HuH-7.5 (cell line): ENCODE measurements around the gene MRPL21.

Experiments
- DNase-seq: peaks from one replicate; pipeline ENCODE4 v3.0.0; 2011; ENCODE audit warnings: low spot score

MRPL21 gene

DNA sequence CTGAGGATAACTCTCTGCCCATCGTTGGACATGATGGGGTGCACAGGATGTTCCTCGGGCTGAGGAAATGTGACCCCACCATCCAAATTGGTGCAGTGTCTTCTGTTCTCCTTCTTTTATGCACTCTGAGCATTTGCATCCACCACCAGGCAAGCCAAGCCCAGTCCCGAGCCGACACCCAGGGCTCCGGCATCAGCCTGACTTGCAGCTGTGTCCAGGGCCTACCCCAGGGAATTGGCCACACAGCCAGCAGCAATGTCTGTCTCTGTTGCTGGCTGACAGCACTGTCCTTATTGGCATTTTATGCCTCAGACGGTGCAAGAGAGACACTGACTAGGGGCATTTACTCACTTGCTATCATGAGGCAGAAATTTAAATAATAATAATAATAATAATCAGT lies 36.6 kb downstream of the MRPL21 start:
- no peak for DNase-seq

DNA sequence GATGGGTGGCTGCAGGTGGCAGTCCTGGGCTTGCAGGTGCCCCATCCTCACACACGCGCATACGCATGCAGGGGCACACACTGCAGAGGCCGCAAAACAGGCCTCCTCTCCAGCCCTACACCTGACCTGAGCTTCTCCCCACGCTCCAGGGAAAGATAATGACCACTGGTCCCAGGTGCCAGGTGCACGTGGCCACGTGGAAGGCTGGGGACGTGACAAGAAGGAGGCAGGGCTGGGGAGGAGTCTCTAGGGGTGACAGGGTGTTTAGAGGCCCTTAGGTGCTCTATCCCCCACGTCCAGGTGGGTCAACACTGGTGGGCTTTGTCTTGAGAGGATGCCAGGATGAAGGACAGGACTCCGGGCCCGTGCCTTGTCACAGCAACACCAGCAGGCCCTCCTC lies 38.4 kb downstream of the MRPL21 start:
- no peak for DNase-seq

DNA sequence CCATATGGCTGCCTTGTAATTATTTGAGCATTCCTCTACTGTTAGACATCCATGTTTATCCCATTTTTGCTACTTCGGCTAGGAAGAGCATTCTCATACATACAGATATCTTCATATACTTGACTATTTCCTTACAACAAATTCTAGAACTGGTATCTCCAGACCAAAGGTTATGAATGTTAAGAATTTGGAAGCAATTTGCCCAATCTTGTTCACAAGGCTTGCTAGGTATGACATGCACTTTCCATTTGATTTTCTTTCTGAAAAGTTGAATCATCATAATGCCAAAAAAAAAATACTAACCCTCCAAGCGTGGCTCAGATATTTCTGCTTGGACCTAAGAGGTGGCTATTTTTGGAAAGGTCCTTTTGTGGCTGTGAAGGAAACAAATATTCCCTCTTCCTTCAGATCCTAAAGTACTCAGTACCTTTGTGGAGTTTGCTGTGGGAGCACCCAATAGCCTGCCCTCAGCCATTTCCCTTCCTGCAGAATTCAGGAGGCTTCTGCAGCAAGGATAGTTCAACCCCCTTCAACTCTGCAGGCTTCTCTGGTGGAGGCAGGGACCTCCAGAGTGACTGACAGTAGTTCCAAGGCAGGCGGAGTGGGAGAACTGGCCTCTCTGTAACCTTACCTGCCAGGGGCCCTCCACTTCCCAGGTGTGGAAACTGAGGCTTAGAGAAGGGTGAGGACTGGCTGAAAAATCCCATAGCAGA lies 39.9 kb downstream of the MRPL21 start:
- no peak for DNase-seq

DNA sequence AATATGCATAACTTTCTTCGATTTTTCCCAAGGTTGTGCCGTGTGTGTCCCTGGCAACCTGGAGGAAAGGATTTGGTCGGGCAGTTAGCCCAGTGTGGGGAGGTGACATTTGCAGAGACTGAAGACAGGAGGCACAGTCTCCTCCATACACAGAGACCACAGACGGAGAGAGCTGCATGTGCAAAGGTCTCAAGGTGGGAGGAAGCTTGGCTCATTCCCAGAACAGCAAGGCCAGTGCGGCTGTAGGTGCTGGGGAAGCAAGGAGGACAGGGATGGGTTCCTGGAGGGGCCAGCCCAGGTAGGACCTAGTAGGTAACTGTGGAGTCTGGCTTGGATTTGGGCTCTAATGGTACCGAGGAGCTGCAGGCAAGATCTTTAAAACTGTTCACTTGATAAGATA lies 41.2 kb downstream of the MRPL21 start:
- no peak for DNase-seq

DNA sequence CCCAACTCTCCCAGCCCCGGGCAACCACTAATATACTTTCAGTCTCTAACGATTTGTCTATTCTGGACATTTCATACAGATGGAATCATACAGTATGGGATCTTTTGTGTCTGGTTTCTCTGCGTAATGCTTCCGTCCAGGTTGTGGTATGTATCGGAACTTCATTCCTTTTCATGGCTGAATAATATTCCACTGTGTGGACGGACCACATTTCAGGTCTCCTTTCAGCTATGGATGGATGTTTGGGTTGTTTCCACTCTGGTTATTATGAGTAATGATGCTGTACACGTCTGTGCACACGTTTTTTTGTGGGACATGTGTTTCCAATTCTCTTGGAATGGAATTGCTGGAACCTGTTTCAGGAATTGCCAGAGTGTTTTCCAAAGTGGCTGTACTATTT lies 44.5 kb downstream of the MRPL21 start:
- DNase-seq = no peak

DNA sequence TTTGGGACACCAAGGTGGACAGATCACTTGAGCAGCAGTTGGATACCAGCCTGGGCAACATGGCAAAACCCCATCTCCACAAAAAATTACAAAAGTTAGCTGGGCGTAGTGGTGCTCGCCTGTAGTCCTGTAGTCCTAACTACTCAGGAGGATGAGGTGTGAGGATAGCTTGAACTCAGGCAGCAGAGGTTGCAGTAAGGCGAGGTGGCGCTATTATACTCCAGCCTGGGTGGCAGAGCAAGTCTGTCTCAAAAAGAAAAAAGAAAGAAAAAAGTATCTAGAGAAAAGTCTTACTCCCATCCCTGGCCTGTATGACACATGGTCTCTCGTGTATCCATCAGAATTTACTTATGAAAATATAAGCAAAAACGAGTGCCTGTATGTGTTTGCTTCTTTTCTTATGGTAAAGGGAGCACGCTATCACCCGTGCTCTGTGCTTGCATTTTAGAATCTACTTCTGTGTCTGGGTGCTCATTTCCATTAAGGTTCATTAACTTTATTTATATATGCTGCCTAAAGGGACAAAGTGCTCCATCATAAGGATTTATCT lies 46.5 kb downstream of the MRPL21 start:
- no peak for DNase-seq

DNA sequence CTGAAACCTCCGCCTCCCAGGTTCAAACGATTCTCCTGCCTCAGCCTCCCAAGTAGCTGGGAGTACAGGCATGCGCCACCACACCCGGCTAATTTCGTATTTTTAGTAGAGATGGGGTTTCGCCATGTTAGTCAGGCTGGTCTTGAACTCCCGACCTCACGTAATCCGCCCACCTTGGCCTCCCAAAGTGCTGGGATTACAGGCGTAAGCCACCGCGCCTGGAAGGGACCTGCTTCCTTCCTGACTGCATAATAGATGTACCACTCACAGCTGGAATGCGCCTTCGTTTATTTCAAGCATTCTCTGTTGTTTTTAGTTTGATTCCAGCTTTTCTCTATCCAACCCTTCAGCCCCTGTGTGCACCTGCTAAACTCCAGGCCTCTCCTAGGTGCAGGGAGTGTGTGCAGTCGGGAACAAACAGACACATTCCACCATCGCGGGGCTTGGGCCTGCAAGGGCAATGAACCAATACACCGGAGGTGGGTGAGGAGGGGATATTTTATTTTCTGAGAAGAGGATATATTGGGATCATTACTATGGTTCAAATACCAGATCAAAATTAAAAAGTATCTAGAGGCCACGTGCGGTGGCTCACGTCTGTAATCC lies 47.1 kb downstream of the MRPL21 start:
- DNase-seq = peak; percentile 63

DNA sequence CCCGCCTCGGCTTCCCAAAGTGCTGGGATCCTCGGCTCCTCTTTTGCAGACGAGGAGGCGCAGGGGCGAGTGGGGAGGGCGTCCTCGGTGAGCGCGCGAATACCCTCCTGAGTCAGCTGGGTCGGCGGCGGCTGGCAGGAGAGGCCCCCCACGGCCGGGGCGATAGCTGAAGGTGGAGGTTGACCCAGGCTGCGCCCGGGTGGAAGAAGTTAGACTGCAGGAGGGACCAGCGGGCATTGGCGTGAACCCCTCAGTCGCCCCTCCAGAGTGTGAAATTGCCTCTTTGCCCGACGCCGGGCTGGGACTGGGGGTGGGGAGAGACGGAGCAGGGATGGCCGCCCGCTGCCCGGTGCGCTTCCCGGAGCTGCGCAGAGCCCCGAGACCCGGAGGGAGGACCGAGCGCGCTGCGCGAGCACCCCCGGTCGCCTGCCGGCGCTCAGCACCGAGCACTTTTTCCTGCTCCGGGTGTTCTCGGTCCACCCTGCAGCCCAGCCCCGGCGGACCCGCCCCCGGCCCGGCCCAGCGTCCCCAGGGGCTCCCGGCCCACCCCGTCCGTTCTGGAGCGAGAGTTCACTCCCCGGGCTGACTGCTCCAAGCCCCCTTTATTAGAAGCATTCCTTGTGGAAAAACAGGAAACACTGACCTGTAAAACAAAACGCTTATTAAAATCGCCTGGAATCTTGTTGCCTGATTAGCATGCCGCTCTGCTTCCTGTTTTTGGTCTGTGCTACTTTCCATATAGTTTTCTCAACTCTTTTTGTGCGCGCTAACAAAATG lies 48.2 kb downstream of the MRPL21 start:
- DNase-seq = no peak

DNA sequence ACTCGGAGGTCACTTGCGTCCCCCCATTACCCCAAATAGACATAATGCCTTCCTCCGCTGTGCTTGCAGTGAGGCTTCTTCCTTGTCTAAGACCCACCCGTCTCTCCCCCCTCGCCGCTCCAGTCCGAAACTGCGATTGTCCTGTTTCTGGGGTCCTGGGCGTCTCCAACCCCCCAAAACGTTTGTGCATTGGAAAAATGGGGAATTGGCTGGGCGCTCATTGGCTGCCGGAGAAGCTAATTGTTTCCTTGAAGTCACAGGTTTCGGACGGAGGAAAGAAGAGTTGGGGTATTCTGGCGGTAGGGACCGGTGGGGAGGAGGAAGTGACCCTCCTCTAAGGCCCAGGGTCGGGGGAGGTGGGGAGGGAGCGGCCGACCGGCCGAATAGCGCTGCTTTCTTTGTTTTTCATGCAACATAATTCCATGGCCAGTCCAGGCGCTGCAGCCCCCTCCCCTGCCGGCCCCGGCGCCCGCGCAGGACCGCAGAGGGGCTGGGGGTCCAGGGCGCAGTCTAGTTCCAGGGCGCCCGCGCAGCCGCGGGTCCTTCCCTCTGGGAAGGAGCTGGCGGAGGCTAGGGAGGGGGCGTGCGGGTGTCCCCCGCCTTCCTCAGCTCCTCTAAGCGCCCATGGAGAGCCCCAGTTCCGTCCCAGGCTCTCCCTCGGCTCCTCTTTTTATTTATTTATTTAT lies 49.2 kb downstream of the MRPL21 start:
- DNase-seq = no peak

DNA sequence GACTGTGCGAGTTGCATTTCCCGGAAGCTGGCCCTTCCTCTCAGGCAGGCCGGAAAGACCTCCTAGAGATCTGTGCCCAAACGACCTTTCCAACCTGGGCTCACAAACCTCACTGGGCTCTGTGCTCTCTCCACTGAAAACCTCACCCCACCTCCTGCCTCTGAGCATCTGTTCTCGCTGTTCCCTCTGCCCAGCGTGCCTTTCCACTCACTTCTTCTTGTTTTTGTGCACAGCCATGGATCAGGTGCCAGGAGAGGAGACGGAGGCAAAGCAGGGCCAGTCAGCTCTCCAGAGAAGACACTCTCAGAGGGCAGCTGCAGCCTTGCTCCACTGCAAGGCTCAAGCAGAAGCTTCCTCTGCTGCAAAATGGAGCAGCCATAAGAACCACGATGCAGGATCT lies 51.0 kb downstream of the MRPL21 start:
- no peak for DNase-seq

DNA sequence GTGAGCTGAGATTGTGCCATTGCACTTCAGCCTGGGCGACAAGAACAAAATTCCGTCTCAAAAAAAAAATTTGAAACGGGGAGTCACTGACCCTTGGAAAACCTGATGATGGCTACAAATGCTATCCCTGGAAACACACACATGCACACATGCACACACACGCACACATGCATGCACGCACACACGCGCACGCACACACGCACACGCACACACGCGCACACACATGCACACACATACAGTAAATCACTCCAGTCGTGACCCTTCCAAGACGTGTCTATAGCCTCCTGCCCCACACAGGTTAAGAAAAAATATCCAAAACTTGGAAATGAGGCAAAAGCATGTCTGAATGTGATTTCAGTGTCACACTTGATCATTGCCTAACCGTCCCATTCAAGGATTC lies 55.2 kb downstream of the MRPL21 start:
- no peak for DNase-seq

DNA sequence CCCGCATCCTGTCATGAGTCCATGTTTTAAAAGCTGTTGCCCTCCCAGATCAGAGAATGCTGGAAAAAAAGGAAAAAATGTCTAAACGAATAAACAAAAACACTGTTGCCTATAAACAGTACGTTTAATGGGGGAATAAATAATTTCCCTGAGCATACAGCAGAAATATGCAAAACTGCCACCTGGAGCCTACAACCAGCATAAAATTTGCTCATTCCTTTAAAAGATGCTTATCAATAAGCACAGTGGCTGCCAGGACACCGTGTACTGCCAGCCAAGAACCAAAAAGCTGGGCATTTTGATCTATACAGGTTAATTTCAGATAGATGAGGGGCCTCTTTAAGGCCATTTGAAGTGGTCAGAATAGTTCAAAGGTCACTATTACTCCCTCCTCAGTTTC lies 56.2 kb downstream of the MRPL21 start:
- no peak for DNase-seq

DNA sequence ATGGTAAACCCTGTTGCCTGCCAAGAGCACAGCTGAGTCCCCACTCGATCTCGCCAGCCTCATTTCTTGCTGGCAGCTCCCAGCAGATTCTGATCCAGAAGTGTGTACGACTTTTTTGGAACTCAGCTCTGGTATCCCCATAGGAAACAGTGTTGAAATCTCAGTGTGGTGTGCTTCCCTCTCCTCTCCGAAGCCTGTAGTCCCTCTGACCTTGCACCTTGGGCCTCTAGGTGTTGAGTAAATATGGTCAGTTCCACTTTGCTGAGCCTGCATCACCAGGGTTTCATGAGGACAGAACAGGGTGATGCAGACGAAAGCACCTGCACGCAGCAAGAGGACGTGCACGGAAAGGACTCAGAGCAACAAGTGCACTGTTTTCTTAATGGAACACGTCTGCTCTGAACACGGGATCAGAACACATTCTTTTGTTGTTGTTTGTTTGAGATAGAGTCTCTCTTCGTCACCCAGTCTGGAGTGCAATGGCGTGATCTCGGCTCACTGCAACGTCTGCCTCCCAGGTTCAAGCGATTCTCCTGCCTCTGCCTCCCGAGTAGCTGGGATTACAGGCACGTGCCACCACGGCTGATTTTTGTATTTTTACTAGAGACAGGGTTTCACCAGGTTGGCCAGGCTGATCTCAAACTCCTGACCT lies 58.2 kb downstream of the MRPL21 start:
- peak; percentile 99 for DNase-seq

DNA sequence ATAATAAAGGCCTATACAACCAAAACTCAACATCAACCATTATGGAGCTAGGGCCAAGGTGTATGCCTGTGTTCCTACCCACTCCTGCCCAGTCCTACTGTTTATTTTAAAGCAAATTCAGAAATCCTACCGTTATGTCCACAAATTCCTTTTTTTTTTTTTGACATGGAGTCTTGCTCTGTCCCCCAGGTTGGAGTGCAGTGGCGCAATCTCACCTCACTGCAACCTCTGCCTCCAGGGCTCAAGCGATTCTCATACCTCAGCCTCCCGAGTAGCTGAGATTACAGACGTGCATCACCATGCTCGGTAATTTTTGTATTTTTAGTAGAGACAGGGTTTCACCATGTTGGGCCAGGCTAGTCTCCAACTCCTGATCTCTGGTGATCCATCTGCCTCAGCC lies 58.8 kb downstream of the MRPL21 start:
- no peak for DNase-seq

DNA sequence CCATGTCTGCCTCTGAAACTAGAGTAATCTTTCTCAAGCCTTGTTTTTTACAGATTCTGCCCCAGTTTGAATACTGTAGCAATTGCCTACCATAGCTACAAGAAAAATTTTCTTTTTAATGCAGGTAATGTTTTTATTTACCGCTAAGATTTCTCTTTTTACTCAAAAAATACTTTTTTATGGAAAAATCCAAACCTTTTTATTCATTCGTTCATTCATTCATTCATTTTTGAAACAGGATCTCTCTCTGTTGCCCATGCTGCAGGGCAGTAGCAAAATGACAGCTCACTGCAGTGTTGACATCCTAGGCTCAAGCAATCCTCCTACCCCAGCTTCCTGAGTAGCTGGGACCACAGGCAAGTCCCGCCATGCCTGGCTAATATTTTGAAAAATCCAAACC lies 59.3 kb downstream of the MRPL21 start:
- no peak for DNase-seq

DNA sequence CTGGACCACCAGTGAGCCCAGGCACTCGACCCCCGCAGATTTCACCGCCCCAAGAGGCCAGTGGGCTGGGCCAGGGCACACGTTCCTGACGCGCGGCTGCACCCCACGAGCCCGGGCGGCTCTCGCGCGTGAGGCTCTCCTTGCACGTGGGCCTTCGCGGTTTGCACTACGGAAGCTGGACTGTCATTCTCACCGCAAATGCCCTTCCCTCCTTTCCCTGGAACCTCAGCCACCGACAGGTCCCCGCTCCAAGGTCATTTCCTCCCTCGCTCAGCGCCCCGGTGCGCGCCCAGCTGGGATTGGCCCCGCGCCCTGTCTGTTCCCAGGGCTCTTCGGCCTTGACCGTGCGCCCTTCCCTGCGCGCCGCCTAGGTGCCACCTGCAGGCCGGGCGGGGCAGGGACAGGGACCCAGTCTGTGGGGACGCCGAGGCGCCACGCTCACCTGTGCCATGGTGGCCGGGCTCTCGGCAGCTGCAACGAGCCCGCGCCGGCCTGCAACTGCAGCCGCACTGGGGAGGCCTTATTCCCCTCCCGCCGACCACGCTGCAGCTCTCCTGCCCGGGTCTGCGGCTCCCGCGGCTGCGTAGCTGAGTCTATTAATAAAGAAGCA lies 59.8 kb downstream of the MRPL21 start:
- peak; percentile 97 for DNase-seq

DNA sequence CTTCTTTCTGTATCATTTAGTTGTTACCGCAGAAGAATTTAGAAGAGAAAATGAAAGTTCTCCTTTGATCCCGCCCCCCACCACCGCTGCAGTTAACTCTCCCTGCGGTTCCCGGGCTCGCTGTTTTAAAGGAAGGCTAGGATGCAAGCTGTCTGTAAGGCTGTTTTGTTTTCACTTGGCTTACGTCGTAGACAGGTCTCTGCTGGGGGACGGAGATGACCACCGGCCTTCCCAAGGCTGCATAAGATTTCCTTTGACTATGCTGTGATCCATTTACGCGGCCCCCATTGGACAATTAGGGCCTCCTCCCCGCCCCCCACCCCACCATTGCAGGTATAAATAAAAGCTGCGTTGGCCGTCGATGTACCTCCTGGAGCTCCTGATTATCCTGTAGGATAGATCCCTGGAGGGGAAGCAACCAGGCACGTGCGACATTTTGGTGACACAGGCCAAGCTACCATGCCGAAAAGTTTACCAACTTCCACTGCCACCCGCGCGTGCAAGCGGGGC lies 60.5 kb downstream of the MRPL21 start:
- DNase-seq = no peak

DNA sequence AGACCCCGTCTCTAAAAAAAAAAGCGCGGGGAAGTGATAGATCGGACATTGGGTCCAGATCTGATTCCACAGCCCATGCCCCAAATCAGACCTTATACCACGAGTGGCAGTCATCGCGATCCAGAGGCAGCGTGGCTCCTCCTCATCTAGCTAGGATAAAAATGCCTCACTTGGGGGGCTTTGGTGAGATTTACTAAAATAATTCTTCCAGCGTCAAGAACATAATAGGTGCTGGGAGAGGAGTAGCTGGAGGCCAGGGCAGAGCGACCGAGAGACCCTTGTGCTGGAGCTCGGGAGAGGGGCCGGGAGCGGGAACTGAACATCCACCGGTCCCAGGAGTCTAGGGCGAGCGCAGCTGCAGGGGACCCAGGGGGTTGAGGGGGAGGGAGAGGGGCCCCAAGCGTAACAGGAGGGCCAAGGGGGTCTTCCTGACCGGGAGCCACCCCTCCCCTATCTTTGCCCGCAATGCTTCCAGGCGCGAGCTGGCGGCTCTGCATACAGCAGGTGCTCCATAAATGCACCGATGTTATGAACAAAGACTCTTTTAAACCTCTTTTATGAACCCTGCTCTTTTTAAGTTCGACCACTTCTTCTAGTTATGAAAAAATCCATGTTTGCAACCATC lies 61.1 kb downstream of the MRPL21 start:
- no peak for DNase-seq

DNA sequence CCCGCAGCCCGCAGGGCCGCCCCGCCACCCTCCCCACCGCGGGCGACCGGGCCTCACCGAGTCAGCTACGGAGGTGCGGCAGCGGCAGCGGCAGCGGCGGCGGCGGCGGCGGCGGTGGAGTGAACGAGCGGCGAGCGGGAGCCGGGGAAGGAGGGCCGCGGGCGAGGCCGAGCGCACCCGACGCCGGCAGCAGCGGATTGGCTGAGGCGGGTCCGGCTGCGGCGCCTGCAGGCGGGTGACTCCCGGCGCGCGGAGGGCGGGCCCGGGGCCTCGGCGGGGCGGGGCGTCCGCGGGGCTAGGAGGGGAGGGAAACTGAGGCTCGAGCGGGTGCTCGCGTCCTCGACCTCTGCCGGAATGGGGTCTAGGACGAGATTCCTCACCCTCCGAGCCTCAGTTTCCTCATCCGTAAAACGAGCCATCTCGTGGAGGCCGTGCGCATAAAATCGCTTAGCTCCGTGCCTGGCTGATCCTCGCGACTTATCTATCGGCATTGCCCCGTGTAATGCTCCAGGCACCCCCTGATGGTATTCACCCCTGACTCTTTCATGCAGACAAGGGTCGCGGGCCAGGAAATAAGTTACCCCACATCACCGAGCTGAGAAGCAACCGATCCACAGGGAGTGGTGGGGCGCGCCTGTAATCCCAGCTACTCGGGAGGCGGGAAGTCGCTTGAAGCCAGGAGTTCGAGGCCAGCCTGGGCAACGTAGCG lies 61.8 kb downstream of the MRPL21 start, which contains the start of gene CPT1A:
Gene CPT1A (minus strand): TSS at position 199 of the 709 bp plus-strand sequence. CDS start 26,442 bp downstream, outside the sequence.
- DNase-seq = peak; percentile 98
